Fibroblast of skin of back (primary cell): ENCODE data around the gene OLR1.
"Not testable (repeated sequence)": the region's sequence is repeated elsewhere in the genome, so short reads cannot be mapped to it uniquely, and the experiment has no call there.

ENCODE experiments used
- DNase-seq: peaks from one replicate; pipeline ENCODE4 v3.0.0-alpha.2; 2013

OLR1 gene

DNA sequence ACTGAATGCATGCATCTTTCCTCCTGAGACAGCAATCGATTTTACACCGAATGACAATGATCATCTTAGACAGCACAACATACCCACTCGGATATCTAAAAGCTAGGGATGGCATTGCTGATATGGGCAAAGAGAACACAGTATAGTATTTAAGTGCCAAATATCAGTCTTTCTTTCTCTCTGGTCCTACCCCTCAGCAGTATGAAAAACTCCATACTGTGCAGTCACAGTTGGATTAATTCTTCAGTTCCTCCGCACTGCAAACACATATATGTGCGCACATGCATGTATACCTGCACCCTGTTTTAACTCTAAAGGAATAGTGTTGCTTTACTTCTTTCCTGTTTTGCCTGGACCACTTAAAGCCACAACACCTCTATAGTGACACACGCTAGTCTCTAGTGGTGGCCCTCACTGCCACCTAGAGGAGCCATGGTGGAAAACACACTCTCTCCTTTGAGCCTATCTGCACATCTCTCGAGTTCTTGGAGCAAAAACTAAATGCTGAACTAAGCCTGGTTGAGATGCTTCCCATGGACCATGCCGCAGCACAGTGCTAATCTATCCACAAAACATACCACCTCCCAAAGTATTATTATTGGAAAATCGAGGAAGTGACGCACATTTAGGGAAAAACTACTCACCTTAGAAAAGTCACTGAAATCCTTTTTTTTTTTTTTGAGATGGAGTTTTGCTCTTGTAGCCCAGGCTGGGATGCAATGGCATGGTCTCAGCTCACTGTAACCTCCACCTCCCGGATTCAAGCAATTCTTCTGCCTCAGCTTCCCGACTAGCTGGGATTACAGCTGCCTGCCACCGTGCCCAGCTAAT lies 18.8 kb upstream of the OLR1 start:
- peak; percentile 67 for DNase-seq

- no peak for DNase-seq
Observed at GRCh38 chr12:10189653-10190052, 17.7 kb upstream of the OLR1 start.

DNA sequence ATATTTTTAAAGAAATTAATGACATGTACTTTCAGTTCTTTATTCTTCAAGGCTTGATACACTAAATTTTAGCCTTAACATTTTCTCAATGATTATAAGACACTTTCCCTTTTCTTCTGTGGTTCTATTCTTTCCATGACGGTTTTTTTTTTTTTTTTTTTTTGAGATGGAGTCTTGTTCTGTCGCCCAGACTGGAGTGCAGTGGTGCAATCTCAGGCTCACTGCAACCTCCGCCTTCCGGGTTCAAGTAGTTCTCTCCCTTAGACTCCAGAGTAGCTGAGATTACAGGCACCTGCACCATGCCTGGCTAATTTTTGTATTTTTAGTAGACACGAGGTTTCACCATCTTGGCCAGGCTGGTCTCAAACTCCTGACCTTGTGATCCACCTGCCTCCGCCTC lies 15.0 kb upstream of the OLR1 start:
- not testable (repeated sequence) for DNase-seq

GRCh38 chr12:10186299-10186698 lies 14.4 kb upstream of the OLR1 start:
- no peak for DNase-seq

GRCh38 chr12:10184261-10184843 lies 12.4 kb upstream of the OLR1 start:
- DNase-seq = peak; percentile 59

DNA sequence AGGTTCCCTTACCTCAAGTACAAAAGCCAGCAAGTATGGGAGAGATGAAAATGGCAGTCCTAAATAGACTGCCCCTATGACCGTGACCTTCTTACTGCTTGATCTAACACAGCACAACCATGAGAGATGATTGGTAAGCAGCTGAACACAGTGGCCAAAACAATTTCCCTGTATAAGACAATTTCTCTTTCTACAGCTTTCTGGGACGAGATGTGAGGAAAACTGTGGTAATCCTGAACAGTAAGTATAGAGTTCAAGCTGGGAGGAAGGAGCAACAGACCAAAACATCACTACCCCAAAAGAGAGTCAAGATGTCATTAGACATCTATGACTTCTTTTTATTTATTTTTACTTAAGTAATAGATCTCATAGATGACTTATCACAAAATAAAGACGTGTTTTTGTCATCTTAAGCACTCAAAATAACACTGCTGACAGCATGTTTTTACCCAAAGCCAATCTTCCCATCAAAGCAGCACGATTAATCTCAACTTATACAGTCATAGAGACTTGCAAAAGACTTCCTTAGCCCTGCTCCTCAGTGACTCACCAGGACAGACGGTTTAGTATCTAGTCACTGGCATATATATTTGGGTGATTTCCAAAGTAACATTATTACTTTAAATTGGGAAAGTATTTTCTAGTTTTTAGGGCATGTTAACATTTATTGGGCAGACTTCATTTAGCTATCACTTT lies 10.6 kb upstream of the OLR1 start:
- peak; percentile 86 for DNase-seq

- no peak for DNase-seq
Observed at GRCh38 chr12:10179776-10180181, 7.8 kb upstream of the OLR1 start.

- no peak for DNase-seq
Observed at GRCh38 chr12:10178821-10179220, 6.9 kb upstream of the OLR1 start, which contains the start of gene TMEM52B. Gene TMEM52B, plus strand, starts transcription at chr12:10179032. Its CDS starts 543 bp downstream, at chr12:10179575.

- no peak for DNase-seq
Observed at GRCh38 chr12:10175846-10176636, 4.1 kb upstream of the OLR1 start.

DNA sequence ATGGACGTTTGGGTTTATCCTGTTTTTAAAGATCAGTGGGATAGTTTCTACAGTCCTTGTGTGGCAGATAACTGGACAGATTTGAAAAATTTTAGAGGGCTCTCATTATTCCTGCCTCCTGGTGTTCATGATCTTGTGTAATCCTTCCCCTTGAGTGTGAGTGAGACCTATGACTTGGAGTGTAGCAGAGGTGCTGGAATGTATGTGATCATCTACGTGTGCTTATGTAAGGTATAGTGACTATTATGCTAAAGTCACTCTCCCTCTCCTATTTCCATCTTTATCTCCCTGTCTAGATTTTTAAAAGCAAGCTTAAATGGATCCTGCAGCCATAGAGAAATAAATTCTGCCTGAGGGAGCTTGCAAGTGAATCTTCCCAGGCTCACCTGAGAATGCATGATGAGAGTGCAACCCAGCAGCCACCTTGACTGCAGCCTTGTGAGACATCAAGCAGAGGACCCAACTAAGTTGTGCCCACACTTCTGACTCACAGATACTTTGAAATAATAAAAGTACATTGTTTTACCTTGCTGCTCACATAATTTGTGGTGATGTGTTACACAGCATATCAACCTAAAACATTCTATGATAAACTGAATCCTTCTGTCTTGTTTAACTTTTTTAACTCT lies 3.2 kb upstream of the OLR1 start:
- no peak for DNase-seq

DNA sequence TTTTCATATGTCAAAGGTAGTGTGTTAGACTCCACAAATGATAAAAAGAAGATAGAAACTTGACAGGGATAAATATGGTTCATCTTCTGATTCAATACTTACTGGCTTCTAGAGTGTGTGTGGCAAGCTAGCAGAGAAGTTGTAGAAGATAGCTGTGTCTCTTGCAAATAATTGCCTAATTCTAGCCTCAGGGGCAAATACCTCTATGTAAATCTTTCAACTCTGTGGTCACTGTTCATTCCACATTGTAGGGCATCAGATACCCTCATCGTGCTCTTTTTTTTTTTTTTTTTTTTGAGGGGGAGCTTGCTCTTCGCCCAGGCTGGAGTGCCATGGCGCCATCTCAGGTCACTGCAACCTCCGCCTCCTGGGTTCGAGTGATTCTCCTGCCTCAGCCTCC lies 1.7 kb downstream of the OLR1 start:
- DNase-seq = no peak

- DNase-seq = peak; percentile 50
Observed at GRCh38 chr12:10169104-10169503, 2.8 kb downstream of the OLR1 start.

- no peak for DNase-seq
Observed at GRCh38 chr12:10167599-10167998, 4.3 kb downstream of the OLR1 start.

DNA sequence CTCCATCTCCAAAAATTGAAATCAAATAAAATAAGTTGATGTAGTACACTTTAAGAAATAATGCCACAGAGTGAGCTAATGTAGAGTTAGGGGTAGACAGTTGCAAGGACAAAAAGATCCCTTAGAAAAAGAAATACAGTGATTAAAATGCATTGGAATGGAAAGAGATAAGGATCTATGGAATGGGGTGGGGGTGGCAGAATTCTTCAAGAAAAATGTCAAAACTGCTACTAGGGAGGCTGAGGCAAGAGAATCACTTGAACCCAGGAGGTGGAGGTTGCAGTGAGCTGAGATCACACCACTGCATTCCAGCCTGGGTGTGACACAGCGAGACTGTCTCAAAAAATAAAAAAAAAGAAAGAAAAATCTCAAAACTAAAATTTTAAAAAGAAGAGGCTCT lies 6.5 kb downstream of the OLR1 start:
- peak; percentile 52 for DNase-seq

- DNase-seq = no peak
Observed at GRCh38 chr12:10163084-10163483, 8.8 kb downstream of the OLR1 start.

- DNase-seq = no peak
Observed at GRCh38 chr12:10160617-10161385, 11.1 kb downstream of the OLR1 start.

DNA sequence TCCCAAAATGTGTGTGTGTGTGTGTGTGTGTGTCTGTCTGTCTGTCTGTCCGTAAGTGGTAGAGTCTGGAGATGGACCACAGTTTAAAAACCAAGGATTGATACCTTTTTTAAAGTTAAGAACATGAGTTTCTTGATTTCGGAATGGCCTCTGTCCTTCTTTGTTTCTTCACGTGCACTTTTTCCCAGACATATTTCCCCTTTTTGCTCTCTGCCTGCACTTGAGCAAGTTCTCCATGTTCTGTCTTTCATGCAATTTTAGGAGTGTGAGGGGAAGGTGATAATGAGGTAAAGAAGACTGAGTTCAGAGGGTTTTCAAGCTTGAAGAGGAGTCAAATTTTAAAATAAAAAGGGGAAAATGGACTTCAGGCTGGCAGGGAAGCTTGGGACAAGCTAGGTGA lies 12.7 kb downstream of the OLR1 start:
- DNase-seq = no peak

DNA sequence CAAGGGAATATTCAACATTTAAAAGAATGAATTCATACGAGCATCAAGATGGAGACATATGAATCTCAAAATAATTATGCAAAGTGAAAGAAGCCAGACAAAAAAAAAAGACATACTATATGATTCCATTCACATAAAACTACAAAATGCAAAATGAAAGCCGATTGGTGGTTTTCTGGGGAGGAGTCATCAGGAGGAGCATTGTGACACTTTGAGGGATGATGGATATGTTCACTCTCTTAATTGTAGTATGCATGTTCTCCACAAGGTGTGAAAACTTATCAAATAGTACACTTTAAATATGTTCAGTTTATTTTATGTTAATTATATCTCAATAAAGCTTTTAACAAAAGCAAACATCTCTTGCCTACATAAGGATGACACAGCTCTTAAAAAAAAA lies 13.5 kb downstream of the OLR1 start:
- no peak for DNase-seq

DNA sequence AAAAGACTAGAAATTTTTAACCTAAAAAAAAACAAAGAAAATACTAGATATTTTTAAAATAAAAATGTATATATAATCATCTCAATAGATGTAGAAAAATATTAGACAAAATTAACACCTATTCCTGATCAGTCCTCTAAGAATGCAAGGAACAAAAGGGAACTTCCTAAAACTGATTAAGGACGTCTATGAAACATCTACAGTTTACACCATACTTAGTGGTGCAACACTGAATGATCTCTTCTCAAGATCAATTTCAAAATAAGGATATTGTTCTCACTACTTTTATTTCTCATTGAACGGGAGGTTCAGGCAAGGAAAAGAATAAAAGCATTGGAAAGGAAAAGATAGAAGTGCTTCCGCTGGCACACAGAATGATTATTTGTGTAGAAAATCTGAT lies 16.0 kb downstream of the OLR1 start:
- DNase-seq = no peak

DNA sequence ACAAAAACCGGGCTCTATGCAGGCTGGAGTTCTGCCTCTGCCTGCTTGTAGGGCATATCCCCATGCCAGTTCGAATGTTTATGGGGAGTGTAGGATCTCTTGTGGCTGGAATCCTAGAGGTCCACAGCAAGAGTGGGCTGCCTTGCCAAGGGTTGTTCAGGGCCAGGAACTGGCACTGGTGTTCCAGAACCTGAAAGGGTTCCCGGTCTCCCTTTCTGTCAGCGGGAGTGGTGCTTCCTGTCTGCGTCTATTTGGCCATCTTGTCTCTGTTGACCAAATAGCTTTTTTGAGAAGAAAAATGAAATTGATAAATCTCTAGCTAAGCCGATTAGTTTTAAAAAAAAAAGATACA lies 17.8 kb downstream of the OLR1 start:
- no peak for DNase-seq

DNA sequence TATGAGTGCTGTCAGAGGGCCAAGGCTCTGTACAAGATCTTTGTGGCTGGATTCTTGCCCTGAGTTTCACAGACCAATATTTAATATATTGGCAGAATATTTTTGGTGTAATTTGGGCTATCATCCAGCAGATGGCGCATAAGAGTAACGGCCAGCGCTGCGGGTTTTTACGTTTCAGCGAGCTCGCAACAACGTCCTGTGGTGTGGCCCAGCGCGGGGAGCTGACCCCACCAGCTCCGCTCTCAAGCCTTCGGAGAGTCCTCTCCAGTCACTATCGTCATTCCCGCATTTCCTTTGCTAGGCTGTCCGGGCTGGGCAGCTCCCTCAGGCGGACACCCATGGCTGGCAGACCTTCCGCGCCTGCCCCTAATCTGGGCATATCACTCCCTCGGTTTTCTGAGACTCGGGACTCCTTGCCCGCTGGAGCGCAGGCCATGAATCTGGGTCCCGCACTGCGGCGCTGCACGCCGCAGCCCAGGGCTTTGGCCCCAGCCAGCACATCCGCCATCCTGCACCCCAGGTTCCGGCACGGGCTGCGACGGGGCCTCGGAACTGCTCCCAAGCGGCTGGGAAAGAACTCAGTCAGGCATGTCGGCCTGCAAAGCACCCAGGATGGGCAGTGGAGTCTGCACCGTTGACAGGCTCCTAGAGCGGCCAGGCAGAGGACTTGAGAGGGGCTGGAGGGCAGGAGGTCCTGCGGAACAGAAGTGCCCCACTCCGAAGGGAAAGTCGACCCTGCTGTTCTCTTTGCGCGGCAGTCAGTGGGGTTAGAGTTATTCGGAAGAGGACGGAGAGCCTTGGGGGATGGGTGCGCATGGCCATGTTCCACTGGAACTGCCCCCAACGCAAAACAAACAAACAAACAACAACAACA lies 18.4 kb downstream of the OLR1 start:
- DNase-seq = peak; percentile 66
